ENCODE data around the gene SH3GLB1. TPM values are rescaled to one million over a fixed set of nuclear protein-coding genes. Genes with fewer than 3 reads are reported as not detected.
A peak's percentile ranks its signal among the peaks of the same experiment; 100 is the strongest.
"Not testable (repeated sequence)": the region's sequence is repeated elsewhere in the genome, so short reads cannot be mapped to it uniquely, and the experiment has no call there.

Gene SH3GLB1
- 7.4 and 13.5 TPM in 2 replicates for total RNA-seq (2014; rRNA removed; shearing (Covaris generic))

- DNase-seq (ENCODE audit: low spot score) = peak; percentile 64
Observed at GRCh38 chr1:86704458-86704971, at the start of gene SH3GLB1. Gene SH3GLB1 (plus strand): TSS chr1:86704576. CDS start chr1:86704900, 324 bp downstream.

- DNase-seq (ENCODE audit: low spot score) = not testable (repeated sequence)
Observed at GRCh38 chr1:86658381-86658780, 46.0 kb upstream of the SH3GLB1 start.

- DNase-seq (ENCODE audit: low spot score) = no peak
Observed at GRCh38 chr1:86666368-86666767, 38.0 kb upstream of the SH3GLB1 start.

DNA sequence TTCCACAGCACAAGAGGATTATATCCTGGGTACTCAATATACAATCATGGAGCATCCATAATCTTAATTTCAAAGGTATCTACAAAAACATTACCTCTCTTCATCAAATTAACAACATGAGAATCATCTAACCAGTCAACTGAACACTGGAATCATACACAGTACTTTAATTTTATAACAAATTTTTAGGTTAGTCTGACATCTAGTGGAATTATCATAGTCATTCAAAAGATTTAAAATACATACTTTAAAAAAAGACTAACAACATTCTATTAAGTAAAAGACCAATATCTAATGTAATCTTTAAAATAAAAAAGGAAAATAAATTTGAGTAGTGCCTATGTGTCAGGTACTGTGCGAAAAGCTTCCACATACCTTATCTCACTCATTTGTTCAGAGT lies 16.8 kb upstream of the SH3GLB1 start:
- DNase-seq (ENCODE audit: low spot score) = no peak

DNA sequence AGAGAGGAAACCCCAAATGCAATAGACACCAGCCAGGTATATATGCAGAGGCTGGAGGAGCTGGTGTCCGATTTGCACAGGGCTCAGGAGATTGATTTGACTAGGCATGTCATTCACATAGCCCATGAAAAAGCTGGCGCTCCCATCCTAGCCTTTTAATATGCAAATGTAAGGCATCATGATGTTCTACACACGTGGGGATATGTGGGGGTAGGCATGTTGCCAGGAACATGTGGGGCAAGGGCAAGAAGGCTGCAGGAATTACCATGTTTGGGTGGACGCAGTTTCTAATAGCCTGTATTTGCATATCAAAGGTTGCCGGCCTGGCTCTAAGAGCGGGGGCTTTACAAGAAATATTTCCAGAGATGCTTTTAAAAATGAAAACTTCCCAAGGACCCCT lies 11.7 kb upstream of the SH3GLB1 start:
- DNase-seq (ENCODE audit: low spot score) = no peak

DNA sequence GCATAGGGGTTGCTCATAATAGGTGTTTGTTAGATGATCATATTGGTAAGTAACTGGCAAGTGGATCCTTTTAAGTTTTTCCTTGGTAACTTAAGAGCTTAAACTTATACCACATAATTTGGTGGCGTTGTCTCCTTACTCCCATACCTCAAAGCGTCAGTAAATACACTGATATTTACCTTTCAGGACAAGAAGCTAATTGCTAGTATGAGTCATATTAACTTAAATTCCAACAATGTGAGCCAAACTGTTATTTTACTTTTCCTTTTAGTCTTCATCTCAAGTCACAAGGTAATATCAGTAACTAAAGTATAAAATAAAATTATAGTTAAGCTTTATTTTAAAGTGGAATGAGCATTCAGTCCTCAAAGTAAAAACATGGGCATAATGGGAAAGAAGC lies 9.0 kb upstream of the SH3GLB1 start:
- DNase-seq (ENCODE audit: low spot score) = no peak

DNA sequence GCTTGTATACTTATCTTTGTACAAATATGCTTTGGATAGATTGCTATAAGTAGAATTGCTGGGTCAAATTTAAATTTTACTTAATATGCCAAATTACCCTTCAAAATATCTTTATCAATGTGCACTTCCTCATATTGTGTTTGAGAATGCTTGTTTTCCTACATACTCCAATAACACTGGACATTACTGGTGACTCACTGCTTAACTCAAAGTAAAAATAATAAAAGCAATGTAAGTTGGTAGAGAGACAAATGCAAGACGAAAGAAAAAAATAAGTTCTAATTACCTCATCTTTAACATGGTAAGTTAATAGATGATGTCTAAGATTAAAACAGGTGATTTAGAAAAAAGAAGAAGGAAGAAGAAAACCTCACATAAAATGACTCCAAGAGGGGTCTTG lies 7.9 kb upstream of the SH3GLB1 start:
- DNase-seq (ENCODE audit: low spot score) = no peak

GRCh38 chr1:86699186-86699585 lies 5.2 kb upstream of the SH3GLB1 start:
- no peak for DNase-seq (ENCODE audit: low spot score)

DNA sequence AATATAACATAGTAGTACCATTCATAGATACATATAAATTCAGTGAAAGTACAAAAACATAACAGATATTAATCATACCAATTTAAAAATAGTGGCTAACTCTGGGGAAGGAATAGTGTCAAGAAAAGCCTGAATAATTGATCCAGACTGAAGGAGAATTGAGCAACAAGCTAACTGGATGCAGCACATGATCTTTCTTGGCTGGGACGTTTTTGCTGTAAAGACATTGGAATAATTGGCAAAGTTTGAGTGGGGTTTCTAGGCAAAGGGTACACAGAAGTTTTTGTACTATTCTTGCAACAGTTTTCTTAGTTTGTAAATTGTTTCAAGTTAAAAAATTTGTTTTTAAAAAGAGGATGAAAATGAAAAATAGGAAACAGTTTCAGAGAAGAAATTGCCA lies 2.6 kb upstream of the SH3GLB1 start:
- no peak for DNase-seq (ENCODE audit: low spot score)

DNA sequence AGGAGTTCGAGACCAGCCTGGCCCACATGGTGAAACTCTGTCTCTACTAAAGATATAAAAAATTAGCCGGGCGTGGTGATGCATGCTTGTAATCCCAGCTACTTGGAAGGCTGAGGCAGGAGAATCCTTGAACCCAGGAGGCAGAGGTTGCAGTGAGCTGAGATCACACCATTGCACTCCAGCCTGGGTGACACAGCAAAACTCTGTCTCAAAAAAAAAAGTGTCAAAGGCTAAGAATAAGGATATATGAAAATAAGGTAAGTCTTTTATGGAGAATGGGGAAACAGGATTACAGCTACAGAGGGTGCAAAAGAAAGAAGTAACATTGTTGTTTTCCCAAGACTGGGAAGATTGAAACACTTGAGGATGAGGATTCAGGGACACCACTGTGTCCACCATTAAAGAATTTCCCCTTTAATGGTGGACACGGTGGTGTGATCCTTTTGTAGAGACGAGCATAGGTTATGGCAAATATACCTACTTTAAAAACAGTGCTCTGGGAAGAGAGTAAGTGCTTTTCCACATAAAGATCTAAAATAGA lies 1.4 kb upstream of the SH3GLB1 start:
- not testable (repeated sequence) for DNase-seq (ENCODE audit: low spot score)

GRCh38 chr1:86703696-86704457 lies 499 bp upstream of the SH3GLB1 start:
- DNase-seq (ENCODE audit: low spot score) = no peak

DNA sequence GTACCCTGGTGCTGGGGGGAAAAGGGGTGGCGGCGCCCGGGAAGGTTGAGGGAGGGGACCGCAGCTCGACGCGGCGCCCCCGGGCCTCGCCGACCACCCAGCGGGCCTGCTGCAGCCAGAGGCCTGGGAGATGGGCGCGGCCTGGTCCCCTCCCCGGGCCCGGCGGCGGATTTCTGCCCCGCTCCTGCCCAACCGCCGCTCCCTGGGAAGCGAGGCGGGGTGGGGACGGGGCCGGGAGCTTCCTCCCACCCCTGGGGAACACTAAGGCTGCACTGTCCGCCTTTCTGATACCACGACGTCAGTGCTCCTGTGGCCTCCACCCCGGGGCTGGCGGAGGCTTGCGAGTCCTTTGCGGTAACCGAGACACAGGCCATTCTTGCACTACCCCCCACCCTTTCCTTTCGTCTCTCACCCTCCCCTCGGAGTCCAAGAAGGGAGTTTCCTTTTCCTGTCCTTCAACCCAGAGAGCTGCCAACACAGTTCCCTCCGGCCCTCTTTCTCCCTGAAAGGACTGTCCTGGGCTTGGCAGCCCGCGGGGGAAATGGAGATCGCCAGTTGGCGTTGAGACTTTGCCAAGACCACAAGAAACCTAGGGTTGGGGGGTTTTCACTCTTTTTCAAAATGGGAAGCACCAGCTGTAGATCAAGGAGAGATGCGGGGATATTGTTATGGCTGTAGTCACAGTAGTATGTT lies 742 bp downstream of the SH3GLB1 start:
- DNase-seq (ENCODE audit: low spot score) = peak; percentile 24

DNA sequence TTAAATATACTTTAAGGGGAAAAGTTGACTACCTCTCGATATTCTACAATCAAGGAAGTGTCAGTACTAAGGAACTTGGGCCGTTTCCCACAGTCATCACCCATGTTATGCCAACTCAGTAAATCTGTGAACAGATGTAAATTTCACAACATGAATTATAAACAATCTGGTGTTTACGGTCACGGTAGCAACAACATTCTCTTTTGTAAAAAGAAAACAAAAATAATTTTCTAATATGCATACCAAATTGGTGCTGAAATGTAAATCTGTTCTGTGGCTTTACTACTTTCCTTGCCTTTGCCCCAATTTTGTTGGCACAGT lies 1.2 kb downstream of the SH3GLB1 start:
- no peak for DNase-seq (ENCODE audit: low spot score)

- no peak for DNase-seq (ENCODE audit: low spot score)
Observed at GRCh38 chr1:86706018-86706635, 1.8 kb downstream of the SH3GLB1 start.

DNA sequence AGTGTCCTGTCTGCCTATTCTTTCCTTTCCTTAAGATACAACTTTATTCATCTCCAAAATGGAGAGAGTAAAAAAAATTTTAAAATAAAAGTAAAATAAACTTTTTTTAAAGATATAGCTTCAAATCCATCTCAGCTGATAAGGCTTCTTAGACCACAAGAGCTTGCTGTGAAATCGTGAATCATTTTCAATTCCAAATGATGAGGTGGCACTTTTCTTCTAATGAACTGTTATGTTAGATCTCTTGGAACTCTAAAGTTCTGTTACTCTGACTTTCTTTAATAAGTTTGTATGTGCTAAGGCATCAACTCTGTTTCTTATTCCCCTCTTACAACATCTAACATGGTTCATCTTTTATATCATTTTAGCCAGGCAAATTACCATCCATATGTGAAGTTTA lies 4.5 kb downstream of the SH3GLB1 start:
- no peak for DNase-seq (ENCODE audit: low spot score)

DNA sequence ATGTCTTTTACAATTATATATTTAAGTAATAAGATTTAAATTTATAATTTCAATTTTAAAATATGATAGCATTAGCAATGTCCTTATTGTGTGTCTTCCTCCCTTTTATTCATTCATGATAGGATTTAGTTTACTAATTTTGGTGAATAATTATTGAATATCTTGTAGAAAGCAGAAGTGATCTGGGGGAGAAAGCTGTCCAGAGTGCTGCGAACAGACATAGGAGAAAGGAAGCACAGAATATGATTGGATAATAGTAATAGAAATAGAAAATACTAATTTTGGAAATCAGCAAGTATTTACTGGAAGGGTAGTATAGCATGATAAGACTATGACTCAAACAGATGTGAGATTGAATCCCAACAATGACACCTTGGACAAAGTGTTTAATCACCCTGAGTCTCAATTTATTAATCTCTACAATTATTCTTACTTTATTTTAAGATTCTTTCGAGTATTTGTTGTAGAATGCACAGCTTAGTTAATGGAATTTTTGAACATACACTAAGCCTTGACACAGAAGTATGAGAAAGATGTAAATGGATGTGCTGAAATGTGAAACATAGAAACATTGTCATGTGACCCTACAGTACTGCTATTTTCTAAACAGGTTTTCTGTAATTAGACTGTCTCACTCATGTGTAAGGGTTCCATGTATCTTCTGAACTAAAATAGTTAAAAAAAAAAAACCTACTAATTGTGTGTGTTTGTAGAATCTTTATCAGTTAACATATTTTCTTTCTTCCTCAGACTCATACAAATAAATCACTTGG lies 7.9 kb downstream of the SH3GLB1 start:
- DNase-seq (ENCODE audit: low spot score) = no peak

DNA sequence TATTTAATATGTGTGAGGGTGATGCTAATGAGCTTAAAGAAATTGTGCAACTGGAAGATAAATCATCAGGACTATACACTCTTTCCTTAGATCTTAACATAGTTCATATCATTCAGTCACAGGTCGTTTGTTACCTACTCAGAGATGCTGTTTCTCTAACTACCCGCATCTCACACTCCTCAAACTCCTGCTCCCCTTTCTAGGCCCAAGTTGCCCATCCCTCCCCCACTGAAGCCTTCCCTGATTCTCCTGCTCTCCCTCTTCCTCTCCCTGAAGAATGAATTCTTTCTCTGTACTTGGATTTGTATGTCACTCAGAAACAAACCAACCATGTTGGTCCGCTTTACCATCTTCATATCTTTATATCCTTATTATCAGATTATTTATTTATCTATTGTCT lies 9.1 kb downstream of the SH3GLB1 start:
- no peak for DNase-seq (ENCODE audit: low spot score)

DNA sequence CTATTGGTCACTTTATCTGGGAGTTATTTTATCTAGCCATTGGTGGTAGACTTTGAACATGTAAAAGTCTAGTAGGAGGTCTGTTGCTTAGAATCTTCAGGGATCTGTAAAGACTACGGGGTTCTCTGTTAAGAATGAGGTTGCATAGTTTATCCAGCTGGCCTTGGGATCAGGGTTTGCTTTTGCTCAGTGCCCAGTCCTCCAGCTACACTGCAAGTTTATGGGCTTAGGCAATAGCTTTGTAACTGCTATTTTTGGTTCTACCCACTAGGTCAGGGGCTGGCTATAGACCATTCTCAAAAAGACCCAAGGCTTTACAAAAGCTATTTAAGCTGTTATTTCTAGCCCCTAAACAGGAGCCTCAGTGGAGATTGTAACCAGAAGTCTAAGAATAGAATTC lies 9.8 kb downstream of the SH3GLB1 start:
- no peak for DNase-seq (ENCODE audit: low spot score)

DNA sequence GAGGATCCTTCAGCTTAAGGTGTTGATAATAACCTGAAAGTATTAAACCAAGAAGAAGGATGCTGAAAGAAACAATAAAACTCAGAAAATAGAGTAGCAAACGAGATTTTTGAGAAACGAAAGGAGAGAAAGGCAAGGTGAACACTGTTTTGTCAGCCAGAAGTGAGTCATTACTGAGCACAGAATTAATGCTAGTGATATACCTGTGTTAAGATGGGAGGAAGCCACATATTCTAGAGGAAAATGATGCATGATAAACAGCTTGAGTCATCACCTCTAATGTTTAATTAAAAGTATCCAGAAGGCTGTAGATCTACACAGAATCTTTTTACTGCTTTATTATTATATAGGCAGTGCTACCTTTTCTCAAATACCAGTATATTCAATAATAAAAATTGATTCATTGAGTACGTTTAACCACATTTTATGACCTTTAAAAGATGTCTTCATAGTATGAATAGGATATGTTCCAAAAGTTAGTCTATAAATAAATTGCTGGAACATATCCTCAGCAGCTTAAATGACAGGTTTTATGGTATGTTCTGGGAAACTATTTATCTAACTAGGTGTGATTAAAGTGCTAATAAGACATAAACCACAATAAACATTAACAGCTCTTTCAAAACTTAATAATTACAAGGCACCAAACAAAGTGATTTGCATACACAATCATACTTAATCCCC lies 10.3 kb downstream of the SH3GLB1 start:
- no peak for DNase-seq (ENCODE audit: low spot score)

GRCh38 chr1:86718786-86719185 lies 14.4 kb downstream of the SH3GLB1 start:
- DNase-seq (ENCODE audit: low spot score) = no peak

DNA sequence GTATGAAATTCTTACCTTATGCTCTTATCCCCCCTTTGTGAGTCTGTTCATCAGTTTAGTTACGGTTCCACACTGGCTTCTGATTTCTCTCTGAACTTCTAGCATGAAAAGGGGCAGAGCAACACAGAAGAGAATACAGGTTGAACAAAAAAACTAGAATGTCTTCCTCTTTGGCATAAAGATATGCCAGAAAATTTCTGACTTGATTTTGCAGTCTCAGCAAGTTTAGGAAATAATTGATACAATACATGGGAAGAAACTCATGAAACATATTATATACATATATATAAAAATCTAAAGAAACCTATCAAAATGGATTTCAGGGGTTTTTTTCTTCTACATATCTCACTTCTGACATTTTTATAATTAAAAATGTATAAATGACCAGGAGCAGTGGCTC lies 27.0 kb downstream of the SH3GLB1 start:
- DNase-seq (ENCODE audit: low spot score) = no peak
